ENCODE measurements around the gene PTPRN2.
"Not testable (repeated sequence)": the region's sequence is repeated elsewhere in the genome, so short reads cannot be mapped to it uniquely, and the experiment has no call there.

The PTPRN2 gene

GRCh38 chr7:157896774-157897555, 690.7 kb downstream of the PTPRN2 start:
- no peak for DNase-seq (ENCODE audit: low spot score)
- no peak for TF ChIP-seq CTCF (IDR thresholded peaks at IDR 0.05; ENCODE audit: extremely low read depth, insufficient read depth, missing control alignments)
- in situ Hi-C loops (cut with MboI; ENCODE audit: low pct_unique_long_range_greater_than_20kb, low sequenced_read_pairs, unreplicated experiment): no loop called here

GRCh38 chr7:157896376-157896675, 691.3 kb downstream of the PTPRN2 start:
- DNase-seq (ENCODE audit: low spot score); in situ Hi-C loops (cut with MboI; ENCODE audit: low pct_unique_long_range_greater_than_20kb, low sequenced_read_pairs, unreplicated experiment): not testable (repeated sequence)

GRCh38 chr7:157895520-157896375, 691.9 kb downstream of the PTPRN2 start:
- in situ Hi-C loops (cut with MboI; ENCODE audit: low pct_unique_long_range_greater_than_20kb, low sequenced_read_pairs, unreplicated experiment): no loop called here
- TF ChIP-seq CTCF (IDR thresholded peaks at IDR 0.05; ENCODE audit: extremely low read depth, insufficient read depth, missing control alignments): no peak
- no peak for DNase-seq (ENCODE audit: low spot score)

- DNase-seq (ENCODE audit: low spot score); in situ Hi-C loops (cut with MboI; ENCODE audit: low pct_unique_long_range_greater_than_20kb, low sequenced_read_pairs, unreplicated experiment): not testable (repeated sequence)
These were observed 692.5 kb downstream of the PTPRN2 start for GRCh38 chr7:157895098-157895497.

GRCh38 chr7:157893535-157894044, 694.0 kb downstream of the PTPRN2 start:
- TF ChIP-seq CTCF (IDR thresholded peaks at IDR 0.05; ENCODE audit: extremely low read depth, insufficient read depth, missing control alignments): no peak
- in situ Hi-C loops (cut with MboI; ENCODE audit: low pct_unique_long_range_greater_than_20kb, low sequenced_read_pairs, unreplicated experiment): no loop called here
- no peak for DNase-seq (ENCODE audit: low spot score)

GRCh38 chr7:157892751-157893523, 694.7 kb downstream of the PTPRN2 start:
- in situ Hi-C loops (cut with MboI; ENCODE audit: low pct_unique_long_range_greater_than_20kb, low sequenced_read_pairs, unreplicated experiment): no loop called here
- TF ChIP-seq CTCF (IDR thresholded peaks at IDR 0.05; ENCODE audit: extremely low read depth, insufficient read depth, missing control alignments): no peak

GRCh38 chr7:157890921-157891401, 696.7 kb downstream of the PTPRN2 start:
- TF ChIP-seq CTCF (IDR thresholded peaks at IDR 0.05; ENCODE audit: extremely low read depth, insufficient read depth, missing control alignments): no peak
- no peak for DNase-seq (ENCODE audit: low spot score)
- in situ Hi-C loops (cut with MboI; ENCODE audit: low pct_unique_long_range_greater_than_20kb, low sequenced_read_pairs, unreplicated experiment): no loop called here

More at GRCh38 chr7:157892751-157893523, 694.7 kb downstream of the PTPRN2 start:
- no peak for DNase-seq (ENCODE audit: low spot score)
